ENCODE measurements around the gene SPATS2. TPM values are rescaled to one million over a fixed set of nuclear protein-coding genes. Genes with fewer than 3 reads are reported as not detected.

The SPATS2 gene
- total RNA-seq, 3 donors from 2014 or later (not counting 1 experiment from before 2014, with no cell fraction given): 14.6 to 18.4 (median 15.4) TPM

DNA sequence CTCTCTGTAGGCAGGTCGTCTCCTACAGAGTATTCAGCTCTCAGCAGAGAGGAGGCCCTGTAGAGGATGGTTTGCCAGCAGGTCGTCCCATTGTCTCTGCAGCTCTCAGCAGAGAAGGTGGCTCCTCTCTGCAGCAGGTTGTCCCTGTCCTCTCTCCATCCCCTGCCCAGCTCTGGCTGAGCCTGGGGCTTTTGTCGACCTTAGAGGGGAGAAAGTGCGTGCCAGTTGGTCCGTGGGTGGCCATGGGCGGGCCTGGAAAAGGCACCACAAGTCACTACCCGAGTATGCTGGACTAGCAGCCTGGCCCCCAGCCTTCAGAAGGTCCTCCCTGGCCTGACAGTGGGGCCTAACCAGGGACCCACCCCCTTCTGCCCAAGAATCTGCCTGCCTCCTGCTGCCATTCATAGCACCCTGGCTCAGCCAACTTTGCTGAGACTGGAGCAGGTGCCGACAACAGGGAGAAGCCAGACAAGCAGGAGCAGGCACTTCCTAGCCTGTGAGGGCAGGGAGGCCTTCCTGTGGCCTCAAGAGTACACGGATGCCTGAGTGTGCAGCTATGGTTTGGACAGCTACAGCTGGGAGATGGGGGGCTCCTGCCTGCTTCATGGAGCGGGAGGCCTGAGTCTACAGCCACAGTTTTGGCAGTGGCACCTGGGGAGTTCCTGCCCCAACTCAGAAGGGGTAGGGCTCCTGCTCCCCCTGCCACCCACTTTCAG, 111.8 kb downstream of the SPATS2 start:
- DNase-seq (no peak), ATAC-seq (no peak)
- H3K9me3 ChIP-seq (ENCODE audit: control insufficient read depth, insufficient read depth, low read length): no peaks in the 10 kb centered on the region
- WGBS (ENCODE audit: insufficient coverage): 92% methylated on average over 10 of the region's 10 CpGs
- H3K4me3 ChIP-seq (ENCODE audit: low read length): no peak overlapping the region
- H3K27me3 Mint-ChIP-seq (ENCODE audit: low read depth in 2 of 2): no peaks in the 10 kb centered on the region
- no peaks in the 10 kb centered on the region for H3K9me3 Mint-ChIP-seq
- intact Hi-C loops (cut with micrococcal nuclease): no loop called here
- no peak for TF ChIP-seq CTCF (IDR thresholded peaks at IDR 0.05)
- no peaks in the 10 kb centered on the region for H3K36me3 Mint-ChIP-seq
- no peaks in the 10 kb centered on the region for H3K4me1 ChIP-seq (ENCODE audit: control insufficient read depth, insufficient read depth, low read length)
- no peaks in the 10 kb centered on the region for H3K36me3 ChIP-seq (ENCODE audit: control insufficient read depth, insufficient read depth, low read length)
- no peak overlapping the region for H3K4me3 Mint-ChIP-seq
- peaks cover 10 to 11% of the 10 kb centered on the region in 2 donors for H3K4me1 Mint-ChIP-seq
- no peak overlapping the region for H3K27ac ChIP-seq (ENCODE audit: low read length)
- no peaks in the 10 kb centered on the region for H3K27me3 ChIP-seq (ENCODE audit: control insufficient read depth, insufficient read depth, low read length)
- no peak overlapping the region for H3K27ac Mint-ChIP-seq

GRCh38 chr12:49482095-49483051, 115.1 kb downstream of the SPATS2 start:
- Histone ChIP-seq H3K27ac (ENCODE audit: low read length) (no peak overlapping the region), H3K4me1 (ENCODE audit: control insufficient read depth, insufficient read depth, low read length) (no peaks in the 10 kb centered on the region), H3K4me3 (ENCODE audit: low read length) (no peak overlapping the region), H3K9me3 (ENCODE audit: control insufficient read depth, insufficient read depth, low read length) (no peaks in the 10 kb centered on the region), H3K27me3 (ENCODE audit: control insufficient read depth, insufficient read depth, low read length) (no peaks in the 10 kb centered on the region), H3K36me3 (ENCODE audit: control insufficient read depth, insufficient read depth, low read length) (no peaks in the 10 kb centered on the region)
- no peak overlapping the region for H3K4me3 Mint-ChIP-seq
- no peaks in the 10 kb centered on the region for H3K36me3 Mint-ChIP-seq
- ATAC-seq (no peak), DNase-seq (no peak)
- 91% methylated on average over 5 of the region's 6 CpGs for WGBS (ENCODE audit: insufficient coverage)
- no peak for TF ChIP-seq CTCF (IDR thresholded peaks at IDR 0.05)
- H3K27ac Mint-ChIP-seq: no peak overlapping the region
- no peaks in the 10 kb centered on the region for H3K9me3 Mint-ChIP-seq
- H3K27me3 Mint-ChIP-seq (ENCODE audit: low read depth in 2 of 2): no peaks in the 10 kb centered on the region
- intact Hi-C loops (cut with micrococcal nuclease): no loop called here
- H3K4me1 Mint-ChIP-seq: peaks cover under 1 to 5% of the 10 kb centered on the region in 2 donors

DNA sequence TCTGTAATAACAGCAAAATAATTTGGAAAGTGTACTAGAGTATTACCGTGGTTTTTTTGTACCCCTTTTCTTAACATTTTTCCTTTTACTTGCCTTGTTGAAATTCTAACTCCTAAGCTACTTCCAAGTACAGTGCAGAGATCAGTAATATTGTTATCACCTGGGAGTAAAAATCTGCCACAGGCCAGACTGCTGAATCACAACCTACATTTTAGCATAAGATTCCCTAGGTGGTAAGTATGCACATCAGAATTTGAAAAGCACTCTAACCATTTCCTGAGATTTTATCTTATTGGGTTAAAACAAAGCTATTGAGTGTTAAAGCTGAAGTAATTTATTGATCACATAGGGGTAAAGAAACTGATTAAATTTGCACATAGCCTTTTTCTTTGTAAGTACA, 116.4 kb downstream of the SPATS2 start:
- no peaks in the 10 kb centered on the region for H3K4me1 ChIP-seq (ENCODE audit: control insufficient read depth, insufficient read depth, low read length)
- H3K4me3 ChIP-seq (ENCODE audit: low read length): no peak overlapping the region
- H3K4me1 Mint-ChIP-seq: peaks cover 0 to 4% of the 10 kb centered on the region in 2 donors
- DNase-seq: no peak
- H3K36me3 ChIP-seq (ENCODE audit: control insufficient read depth, insufficient read depth, low read length): no peaks in the 10 kb centered on the region
- no peak overlapping the region for H3K4me3 Mint-ChIP-seq
- H3K36me3 Mint-ChIP-seq: no peaks in the 10 kb centered on the region
- ATAC-seq: no peak
- intact Hi-C loops (cut with micrococcal nuclease): no loop called here
- no peak for TF ChIP-seq CTCF (IDR thresholded peaks at IDR 0.05)
- H3K9me3 ChIP-seq (ENCODE audit: control insufficient read depth, insufficient read depth, low read length): no peaks in the 10 kb centered on the region
- H3K27me3 Mint-ChIP-seq (ENCODE audit: low read depth in 2 of 2): no peaks in the 10 kb centered on the region
- H3K27ac ChIP-seq (ENCODE audit: low read length): no peak overlapping the region
- H3K9me3 Mint-ChIP-seq: no peaks in the 10 kb centered on the region
- no CpG with 5 or more reads among the region's 1 CpG for WGBS (ENCODE audit: insufficient coverage)
- no peaks in the 10 kb centered on the region for H3K27me3 ChIP-seq (ENCODE audit: control insufficient read depth, insufficient read depth, low read length)
- H3K27ac Mint-ChIP-seq: no peak overlapping the region

Measured in natural killer cell (primary cell).